Vagina (tissue), 2 donors: Measurements from ENCODE around the gene RPL19.

Source experiments
- CTCF ChIP-seq, 3 experiments: fragments of 450-650 bp in 2 of 3; fragments of 200-600 bp in 1 of 3; sonication (generic) in 1 of 3; IDR thresholded peaks; one replicate each; pipeline ENCODE4 v1.5.1; 2017 to 2019; ENCODE audit warnings: antibody characterized with exemption in 3 of 3, mild to moderate bottlenecking in 2 of 3, moderate library complexity in 2 of 3
- POLR2A ChIP-seq, 2 donors: fragments of 450-650 bp; IDR thresholded peaks; one replicate each; pipeline ENCODE4 v1.6.1; 2017; ENCODE audit warnings: antibody characterized with exemption in 2 of 2, mild to moderate bottlenecking in 2 of 2, moderate library complexity in 2 of 2

DNA sequence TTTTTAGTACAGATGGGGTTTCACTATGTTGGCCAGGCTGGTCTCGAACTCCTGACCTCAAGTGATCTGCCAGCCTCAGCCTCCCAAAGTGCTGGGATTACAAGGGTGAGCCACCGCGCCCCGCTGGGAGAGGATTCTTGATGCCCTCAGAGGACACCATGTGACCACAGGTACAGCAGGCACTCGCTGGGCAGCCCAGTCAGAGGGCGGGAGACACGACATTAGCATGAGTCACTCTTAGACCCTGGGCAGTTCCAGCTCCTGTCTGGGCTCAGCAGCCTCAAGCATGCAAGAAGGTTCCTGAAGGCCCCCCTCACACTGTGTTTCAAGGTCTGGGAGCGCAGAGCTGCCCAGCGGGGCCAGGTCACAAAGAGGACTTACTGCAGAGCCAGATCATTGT, 13.8 kb downstream of the RPL19 start:
- TF ChIP-seq POLR2A (IDR thresholded peaks at IDR 0.05) (no peak), CTCF (IDR thresholded peaks at IDR 0.05) (no peak)
